Activated CD4-positive, alpha-beta T cell treated with anti-CD3 and anti-CD28 coated beads, Interleukin-2, Interleukin-6, amounts not matched to agents 100 ng/mL and 50 ng/mL, durations not matched to agents 16 hours and 8 hours (primary cell): ENCODE measurements around the gene SCN8A.

Experiments
- DNase-seq: peaks from one replicate; pipeline ENCODE4 v3.0.0-alpha.2; 2020

SCN8A gene

GRCh38 chr12:51837286-51837685, 246.3 kb downstream of the SCN8A start:
- DNase-seq = no peak

- no peak for DNase-seq
Measured at GRCh38 chr12:51838036-51838435, 247.0 kb downstream of the SCN8A start.

GRCh38 chr12:51838762-51839161, 247.7 kb downstream of the SCN8A start:
- no peak for DNase-seq

GRCh38 chr12:51839310-51839947, 248.4 kb downstream of the SCN8A start:
- DNase-seq = no peak

- no peak for DNase-seq
Measured at GRCh38 chr12:51840966-51841365, 249.9 kb downstream of the SCN8A start.

GRCh38 chr12:51841727-51842126, 250.7 kb downstream of the SCN8A start:
- DNase-seq = no peak

GRCh38 chr12:51844854-51845253, 253.8 kb downstream of the SCN8A start:
- DNase-seq = no peak

- DNase-seq = no peak
Measured at GRCh38 chr12:51845482-51845881, 254.4 kb downstream of the SCN8A start.

GRCh38 chr12:51846271-51846691, 255.2 kb downstream of the SCN8A start:
- no peak for DNase-seq

- peak; percentile 31 for DNase-seq
Measured at GRCh38 chr12:51846911-51847642, 256.0 kb downstream of the SCN8A start.

GRCh38 chr12:51847643-51848325, 256.8 kb downstream of the SCN8A start:
- DNase-seq = no peak

- no peak for DNase-seq
Measured at GRCh38 chr12:51848326-51848727, 257.3 kb downstream of the SCN8A start, which contains the start of gene FIGNL2. Gene FIGNL2 (minus strand): TSS chr12:51848718. CDS start chr12:51822413, 26,305 bp downstream.

- DNase-seq = no peak
Measured at GRCh38 chr12:51848841-51849735, 258.1 kb downstream of the SCN8A start.

GRCh38 chr12:51850081-51850964, 259.3 kb downstream of the SCN8A start:
- DNase-seq = no peak

- DNase-seq = no peak
Measured at GRCh38 chr12:51850965-51851299, 259.9 kb downstream of the SCN8A start.

GRCh38 chr12:51851413-51852124, 260.5 kb downstream of the SCN8A start:
- DNase-seq = no peak

GRCh38 chr12:51852404-51853137, 261.5 kb downstream of the SCN8A start:
- no peak for DNase-seq

GRCh38 chr12:51855586-51856428, 264.8 kb downstream of the SCN8A start:
- DNase-seq = no peak

GRCh38 chr12:51860986-51861385, 270.0 kb downstream of the SCN8A start:
- no peak for DNase-seq
